GM12878 (cell line): ENCODE measurements around the gene LILRB3. TPM values are rescaled to one million over a fixed set of nuclear protein-coding genes. Genes with fewer than 3 reads are reported as not detected.
"Not testable (repeated sequence)": the region's sequence is repeated elsewhere in the genome, so short reads cannot be mapped to it uniquely, and the experiment has no call there.

Source experiments
- ATAC-seq: fragments of 200-7000 bp; cut with Tn5 transposase; 3 replicates; pipeline ENCODE4 v1.9.1; 2020; ENCODE audit warnings: mild to moderate bottlenecking, moderate library complexity
- BruUV-seq: library from RNA; stranded (reverse); fragments of 400-500 nt; replicated peaks from 2 replicates; lab custom pipeline; 2021; lab: Mats Ljungman, UMichigan
- CTCF ChIA-PET: fragments of 300-600 bp; sonication (Branson Sonifier 250); formaldehyde crosslinking; extraction: SDS; loops from one replicate; lab custom pipeline; 2021; ENCODE audit warnings: inconsistent platforms; lab: Yijun Ruan, JAX
- POLR2A ChIA-PET: fragments of 350-600 bp; formaldehyde crosslinking; extraction: SDS; loops from one replicate; lab custom pipeline; 2021; ENCODE audit warnings: inconsistent platforms; lab: Charles Lee
- RAD21 ChIA-PET: fragments of 300-600 bp; sonication (Branson Sonifier 250); formaldehyde crosslinking; loops from one replicate; lab custom pipeline; 2023; ENCODE audit warnings: antibody characterized with exemption; ENCODE audit not compliant: unreplicated experiment; lab: Charles Lee
- SMC1A ChIA-PET: fragments of 300-600 bp; sonication (Branson Sonifier 250); formaldehyde crosslinking; loops from one replicate; lab custom pipeline; 2023; ENCODE audit not compliant: unreplicated experiment, uncharacterized antibody; lab: Charles Lee
- DNase-seq: peaks from one replicate; pipeline ENCODE4 v3.0.0-alpha.2; 2011; ENCODE audit warnings: low read depth, low spot score
- FAIRE-seq: peaks from 3 replicates; lab custom pipeline; 2011; peaks lifted over from hg19 to GRCh38; lab: Jason Lieb, UNC
- H2AFZ ChIP-seq: 2 replicates; pipeline ENCODE4 v1.6.0; 2011; ENCODE audit warnings: low read depth, low read length, control low read depth; ENCODE audit not compliant: control insufficient read depth
- H3K27ac ChIP-seq: 2 replicates; pipeline ENCODE4 v1.5.1; 2011; ENCODE audit warnings: control low read depth; ENCODE audit not compliant: control insufficient read depth, insufficient read depth
- H3K27me3 ChIP-seq, 2 experiments: replicated peaks in 1 of 2; 2 replicates each; pipeline versions ENCODE4 v1.6.0 to v1.6.1; 2011; ENCODE audit warnings: low read length in 1 of 2; ENCODE audit not compliant: control insufficient read depth in 2 of 2, insufficient read depth in 2 of 2
- H3K36me3 ChIP-seq, 2 experiments: 2 replicates each; pipeline ENCODE4 v1.5.1; 2011; ENCODE audit warnings: low read length in 1 of 2; ENCODE audit not compliant: control insufficient read depth in 2 of 2, insufficient read depth in 2 of 2
- H3K4me1 ChIP-seq: 2 replicates; pipeline ENCODE4 v1.6.1; 2011; ENCODE audit warnings: mild to moderate bottlenecking, low read length, moderate library complexity, mixed read lengths; ENCODE audit not compliant: control insufficient read depth, insufficient read depth
- H3K4me2 ChIP-seq: 2 replicates; pipeline ENCODE4 v1.6.0; 2011; ENCODE audit warnings: control low read depth; ENCODE audit not compliant: control insufficient read depth, insufficient read depth
- H3K4me3 ChIP-seq: fragments of 200-600 bp; sonication (generic); 2 replicates; pipeline ENCODE4 v1.5.1; 2016
- H3K79me2 ChIP-seq: 2 replicates; pipeline ENCODE4 v1.6.0; 2011; ENCODE audit warnings: low read length; ENCODE audit not compliant: control insufficient read depth, insufficient read depth
- H3K9ac ChIP-seq: 2 replicates; pipeline ENCODE4 v1.8.0; 2011; ENCODE audit warnings: low read length, control low read depth, mixed read lengths; ENCODE audit not compliant: control insufficient read depth, insufficient read depth
- H3K9me3 ChIP-seq: replicated peaks from 3 replicates; pipeline ENCODE4 v1.5.1; 2011; ENCODE audit warnings: mild to moderate bottlenecking, low read length; ENCODE audit not compliant: control insufficient read depth, insufficient read depth
- H4K20me1 ChIP-seq: 2 replicates; pipeline ENCODE4 v1.6.0; 2011; ENCODE audit not compliant: control insufficient read depth, insufficient read depth
- BHLHE40 ChIP-seq, 2 experiments: fragments of 450-650 bp in 1 of 2; IDR thresholded peaks; 2 replicates each; pipeline ENCODE4 v1.6.1; 2011 to 2017; ENCODE audit warnings: low read depth in 2 of 2, borderline replicate concordance in 1 of 2, improper control_type of control experiment in 1 of 2, low read length in 1 of 2, mild to moderate bottlenecking in 1 of 2
- CBX5 ChIP-seq: sonication (generic); IDR thresholded peaks from 2 replicates; pipeline ENCODE4 v1.6.1; 2016; ENCODE audit warnings: low read depth, moderate library complexity, mild to moderate bottlenecking, inconsistent platforms
- MEF2B ChIP-seq: fragments of 450-650 bp; IDR thresholded peaks from 2 replicates; pipeline ENCODE4 v1.6.1; 2018; ENCODE audit warnings: mild to moderate bottlenecking, moderate library complexity; ENCODE audit not compliant: partially characterized antibody, poor library complexity, severe bottlenecking
- NFIC ChIP-seq: IDR thresholded peaks from 2 replicates; pipeline ENCODE4 v1.6.1; 2012; ENCODE audit warnings: low read depth, mild to moderate bottlenecking, inconsistent platforms, low read length, moderate library complexity
- PKNOX1 ChIP-seq: fragments of 450-650 bp; IDR thresholded peaks from 2 replicates; pipeline ENCODE4 v1.6.1; 2016; ENCODE audit warnings: mild to moderate bottlenecking
- SIX5 ChIP-seq: IDR thresholded peaks from 2 replicates; pipeline ENCODE4 v1.6.1; 2011; ENCODE audit warnings: mild to moderate bottlenecking, low read depth, low read length, moderate library complexity; ENCODE audit not compliant: severe bottlenecking
- SMARCA5 ChIP-seq: fragments of 450-650 bp; IDR thresholded peaks from 2 replicates; pipeline ENCODE4 v1.6.1; 2017; ENCODE audit warnings: mild to moderate bottlenecking
- SUPT20H ChIP-seq: IDR thresholded peaks from 2 replicates; pipeline ENCODE4 v1.6.1; 2011; ENCODE audit warnings: low read depth, mild to moderate bottlenecking, low read length, moderate library complexity, borderline replicate concordance; ENCODE audit not compliant: control insufficient read depth
- WGBS: methylation state at CpG from one replicate; pipeline ENCODE4 v1.1.6; 2016; ENCODE audit warnings: low lambda C conversion rate; ENCODE audit not compliant: insufficient replicate concordance, insufficient coverage; ENCODE audit errors: missing lambda C conversion rate; 5-methylcytosine and 5-hydroxymethylcytosine counted together
- in situ Hi-C: fragments of 300-500 bp; cut with MboI; formaldehyde crosslinking; loops from 9 replicates; pipeline ENCODE4 v1.14.3; 2018; ENCODE audit warnings: mixed read lengths
- intact Hi-C: fragments of 100-400 bp; cut with micrococcal nuclease; formaldehyde crosslinking; loops from one replicate; pipeline ENCODE4 v1.14.2; 2022; ENCODE audit not compliant: unreplicated experiment
- polyA plus RNA-seq, 11 experiments: library from polyadenylated mRNA; depleted of rRNA in 4 of 11; unstranded in 6 of 11; stranded (reverse) in 5 of 11; fragments of >200 nt; fragmentation: Nextera tagmentation in 4 of 11; fragmentation: Illumina TruSeq in 1 of 11; extraction: Ambion mirVana in 4 of 11; extraction: Trizol in 1 of 11; gene quantifications; 1 replicate in 1 of 11; 2 replicates in 10 of 11; pipeline versions ENCODE4 v1.2.1 to v1.2.3, GENCODE V29; 2011 to 2016; ENCODE audit warnings: inconsistent platforms in 2 of 11, missing spikeins in 2 of 11, low read depth in 1 of 11
- total RNA-seq, 4 experiments: library from RNA; depleted of rRNA in 3 of 4; stranded (reverse); fragments of >200 nt in 3 of 4; fragmentation: Illumina TruSeq in 1 of 4; extraction: Trizol in 1 of 4; gene quantifications; 2 replicates each; pipeline versions ENCODE4 v1.2.1 to v1.2.3, GENCODE V29; 2013 to 2021

Gene LILRB3
- total and polyA plus RNA-seq, 10 of the 15 experiments (the other 5 are each of a cell fraction or from before 2014, with no cell fraction given): 0.04 to 1.1 (median 0.18) TPM; not detected in 1

GRCh38 chr19:54183431-54183830 is 39.4 kb downstream of the LILRB3 start:
- Histone ChIP-seq H3K4me3 (no peak overlapping the region), H3K27ac (no peak overlapping the region), H3K4me2 (no peak overlapping the region), H3K36me3 (peaks cover 0 to 3% of the 10 kb centered on the region in 2 experiments; a peak in 1 of 4 replicates), H3K27me3 (no peaks in the 10 kb centered on the region), H3K79me2 (peaks cover 5% of the 10 kb centered on the region), H2AFZ (no peak overlapping the region), H3K9ac (no peak overlapping the region), H3K4me1 (peaks cover 6% of the 10 kb centered on the region), H3K9me3 (no peaks in the 10 kb centered on the region), H4K20me1 (no peaks in the 10 kb centered on the region)
- CTCF ChIA-PET: no interaction called here
- no peak for TF ChIP-seq SMARCA5
- no peak for TF ChIP-seq NFIC
- TF ChIP-seq SIX5: no peak
- no peak for TF ChIP-seq BHLHE40 (IDR thresholded peaks at IDR 0.05; ENCODE audit: borderline replicate concordance in 1 of 2, low read depth in 2 of 2, low read length in 1 of 2)
- no peak for TF ChIP-seq CBX5
- TF ChIP-seq PKNOX1: no peak
- no peak for TF ChIP-seq MEF2B
- TF ChIP-seq SUPT20H: no peak
- in situ Hi-C loops: no loop called here
- no peak for FAIRE-seq
- SMC1A ChIA-PET: interaction anchor here (1.6 kb wide), 1 partner anchor 51 kb away, joined by 4 read pairs; no protein-coding TSS in a partner anchor
- RAD21 ChIA-PET: no interaction called here
- BruUV-seq: no TSS peak
- no peak for ATAC-seq
- DNase-seq: no peak
- WGBS: 91% methylated on average over 11 of the region's 11 CpGs
- POLR2A ChIA-PET: no interaction called here
- intact Hi-C loops: no loop called here

GRCh38 chr19:54181894-54182293 is 40.9 kb downstream of the LILRB3 start:
- intact Hi-C loops, H3K4me3 ChIP-seq, H3K27ac ChIP-seq, H2AFZ ChIP-seq, H3K36me3 ChIP-seq, H3K27me3 ChIP-seq, H3K4me1 ChIP-seq, BruUV-seq, SMC1A ChIA-PET, H3K9me3 ChIP-seq, H3K79me2 ChIP-seq, in situ Hi-C loops, H3K9ac ChIP-seq, RAD21 ChIA-PET, H3K4me2 ChIP-seq, DNase-seq, ATAC-seq, FAIRE-seq, POLR2A ChIA-PET, CTCF ChIA-PET, H4K20me1 ChIP-seq: not testable (repeated sequence)
- WGBS: 71% methylated on average over 3 of the region's 3 CpGs
